GM19467 (cell line): ENCODE measurements around the gene CATSPERZ.

ENCODE experiments used
- ATAC-seq: cut with Tn5 transposase; IDR thresholded peaks from one replicate; pipeline ENCODE4 v1.9.1; 2021; ENCODE audit warnings: mild to moderate bottlenecking, moderate library complexity; ENCODE audit not compliant: unreplicated experiment

CATSPERZ gene

GRCh38 chr11:64263021-64263946 is 36.9 kb upstream of the CATSPERZ start:
- ATAC-seq, result no peak

DNA sequence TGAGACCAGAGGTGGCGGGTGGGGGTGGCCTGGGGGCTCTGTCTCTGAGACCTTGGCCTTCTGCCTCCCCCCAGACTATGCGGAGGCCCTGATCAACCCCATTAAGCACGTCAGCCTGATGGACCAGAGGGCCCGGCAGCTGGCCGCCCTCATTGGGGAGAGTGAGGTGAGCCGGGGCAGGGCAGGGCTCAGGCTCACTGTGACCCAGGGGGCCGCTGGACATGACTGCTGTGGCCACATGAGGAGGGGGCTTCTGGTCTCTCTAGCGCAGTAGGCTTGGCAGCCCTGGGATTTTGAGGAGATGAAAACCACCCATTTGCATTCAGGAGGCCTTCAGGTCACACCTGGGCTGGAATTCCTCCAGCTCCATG is 36.2 kb upstream of the CATSPERZ start:
- no peak for ATAC-seq

DNA sequence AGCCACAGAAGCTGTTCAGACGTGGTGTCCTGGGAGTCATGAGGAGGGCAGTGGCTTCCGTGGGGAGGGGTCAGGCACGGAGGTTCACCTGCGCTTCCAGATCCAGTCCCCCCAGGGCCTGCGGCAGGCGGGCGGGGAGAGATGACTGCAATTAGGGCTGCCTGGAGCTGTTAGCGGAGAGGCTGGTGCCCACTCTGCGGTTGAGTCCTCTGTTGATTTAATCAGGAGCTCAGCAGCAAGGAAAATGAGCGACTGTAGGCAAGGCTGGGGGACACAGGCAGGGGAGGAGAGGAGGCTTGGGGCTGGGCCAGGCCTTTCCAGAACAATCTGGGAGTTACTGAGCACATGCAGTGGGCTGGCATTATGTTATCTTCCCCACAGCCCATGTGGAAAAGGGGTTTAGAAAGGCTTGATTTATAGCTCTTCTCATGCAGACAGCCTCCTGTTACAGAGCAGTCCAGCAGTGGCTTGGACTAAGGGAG is 35.7 kb upstream of the CATSPERZ start:
- no peak for ATAC-seq

GRCh38 chr11:64265176-64266160 is 34.7 kb upstream of the CATSPERZ start:
- no peak for ATAC-seq

GRCh38 chr11:64266339-64266738 is 33.8 kb upstream of the CATSPERZ start:
- no peak for ATAC-seq

DNA sequence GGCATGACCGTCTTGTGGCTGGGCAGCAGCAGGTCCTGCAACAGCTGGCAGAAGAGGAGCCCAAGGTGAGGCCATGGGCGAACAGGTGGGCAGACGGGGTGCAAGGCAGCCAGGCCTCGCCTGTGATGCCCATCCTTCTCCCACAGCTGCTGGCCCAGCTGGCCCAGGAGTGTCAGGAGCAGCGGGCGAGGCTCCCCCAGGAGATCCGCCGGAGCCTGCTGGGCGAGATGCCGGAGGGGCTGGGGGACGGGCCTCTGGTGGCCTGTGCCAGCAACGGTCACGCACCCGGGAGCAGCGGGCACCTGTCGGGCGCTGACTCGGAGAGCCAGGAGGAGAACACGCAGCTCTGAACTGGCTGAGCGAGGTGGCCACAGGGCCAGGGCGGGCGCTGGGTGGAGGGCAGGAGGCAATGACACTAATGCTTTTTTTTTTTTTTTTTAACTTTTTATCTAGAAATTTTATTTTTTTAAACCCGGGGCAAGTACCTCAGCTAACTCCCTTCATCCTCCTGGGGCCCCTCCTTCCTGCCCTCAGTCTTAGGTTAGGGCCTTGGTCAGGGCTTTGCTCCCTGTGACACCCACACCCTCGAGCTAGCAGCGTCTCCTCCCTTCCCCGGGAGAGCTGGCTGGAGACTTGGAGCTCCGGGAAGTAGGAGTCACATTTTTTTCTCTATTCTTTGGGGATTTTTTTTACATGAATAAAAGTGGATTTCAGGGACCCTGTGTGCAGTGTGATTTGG is 32.8 kb upstream of the CATSPERZ start:
- ATAC-seq, result no peak

- no peak for ATAC-seq
These were observed 31.9 kb upstream of the CATSPERZ start for GRCh38 chr11:64268025-64268892.

DNA sequence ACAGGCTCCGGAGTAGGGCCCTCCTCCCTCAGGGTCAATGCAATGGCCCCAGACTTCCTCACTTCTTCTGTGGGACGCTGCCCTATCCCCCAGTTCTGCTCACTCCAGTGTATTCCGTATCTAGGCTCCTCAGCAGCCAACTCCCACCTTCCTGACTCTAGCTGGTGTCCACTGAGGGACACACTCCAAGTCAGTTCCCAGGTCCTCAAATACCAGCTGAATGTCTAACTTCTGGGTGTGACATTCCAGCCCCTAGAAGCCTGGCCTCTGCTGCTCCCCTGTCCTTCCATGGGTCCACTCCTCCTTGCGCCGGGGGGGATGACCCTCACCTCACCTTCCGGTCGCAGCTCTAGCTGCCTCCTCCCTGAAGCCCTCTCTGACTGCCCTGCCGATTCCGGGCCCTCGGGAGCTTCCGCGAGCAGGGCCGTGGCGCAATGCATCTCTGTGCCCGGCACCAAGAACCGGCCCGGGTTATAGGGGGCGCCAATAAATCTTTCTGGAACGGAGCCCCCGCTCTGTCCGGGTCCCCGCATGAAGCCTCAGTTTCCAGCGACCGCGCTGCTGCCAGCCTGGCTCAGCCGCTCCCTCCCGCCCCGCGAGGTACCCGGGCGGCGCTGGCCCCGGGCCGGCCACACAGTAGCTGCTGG is 31.1 kb upstream of the CATSPERZ start:
- ATAC-seq, result peak; percentile 21

DNA sequence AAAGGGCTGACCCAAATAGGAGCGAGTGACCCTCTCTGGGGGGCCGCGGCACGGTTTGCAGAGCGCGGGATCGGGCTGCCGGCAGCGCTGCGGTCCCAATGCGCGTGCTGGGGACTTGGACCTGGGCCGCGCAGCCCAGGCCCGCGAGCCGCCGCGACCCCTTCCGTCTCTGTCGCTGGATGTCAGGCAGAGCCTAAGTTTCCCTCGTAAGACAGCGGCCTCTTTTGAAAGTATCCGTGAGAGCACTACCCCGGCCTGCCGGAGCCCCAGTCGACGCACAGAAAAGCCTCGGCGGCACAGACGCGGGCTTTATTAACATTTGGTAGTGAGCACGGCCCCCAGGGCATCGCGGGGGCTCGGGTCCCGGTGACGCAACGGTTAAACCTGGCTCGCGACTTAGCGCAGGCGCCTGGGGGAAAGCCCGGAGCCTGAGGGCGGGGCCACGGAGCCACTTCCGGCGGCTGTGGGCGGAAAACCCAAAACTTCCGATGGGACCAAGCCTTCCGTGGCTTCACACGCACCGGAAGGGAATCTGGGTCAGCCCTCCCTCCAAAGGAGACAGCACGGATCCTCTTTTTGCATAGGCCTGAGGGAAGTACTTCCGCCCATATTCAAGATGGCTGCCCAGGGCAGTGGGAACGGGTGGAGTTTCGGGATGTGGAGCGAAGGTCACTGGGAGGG is 30.5 kb upstream of the CATSPERZ start:
- peak; percentile 60 for ATAC-seq

DNA sequence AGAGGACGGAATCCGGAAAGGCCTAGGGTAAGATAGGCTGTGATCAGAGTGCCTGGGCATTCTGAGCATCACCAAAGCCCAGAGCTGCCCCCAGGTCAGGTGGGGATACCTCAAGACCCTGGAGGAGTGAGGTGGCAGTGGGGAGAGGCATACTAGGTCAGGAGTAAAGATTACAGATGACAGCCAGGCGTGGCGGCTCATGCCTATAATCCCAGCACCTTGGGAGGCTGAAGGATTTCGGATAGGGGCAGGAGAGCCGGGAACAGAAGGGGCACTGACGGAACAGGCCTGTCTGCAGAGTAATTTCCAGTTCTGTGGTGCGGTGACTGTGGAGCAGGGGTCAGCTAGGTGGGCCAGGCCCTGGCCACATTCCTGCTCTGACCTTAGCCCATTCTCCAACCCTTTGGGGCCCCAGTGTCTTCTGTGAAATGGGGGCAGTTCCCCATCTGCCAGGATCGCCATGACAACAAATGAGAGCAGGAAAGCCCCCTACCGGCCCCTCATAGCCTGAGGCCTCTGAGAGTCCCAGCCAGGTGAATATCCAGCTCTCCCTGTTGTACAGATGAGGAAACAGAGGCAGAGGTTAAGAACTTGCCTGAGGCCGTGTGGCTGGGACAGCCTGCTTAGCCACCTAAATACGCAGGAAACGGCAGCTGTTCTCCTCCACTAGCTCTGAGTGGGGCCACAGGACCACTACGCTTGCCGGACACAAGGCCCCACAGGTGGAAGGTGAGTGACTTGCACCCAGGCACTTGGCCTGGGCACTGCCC is 24.9 kb upstream of the CATSPERZ start:
- no peak for ATAC-seq

- ATAC-seq, result no peak
These were observed 24.3 kb upstream of the CATSPERZ start for GRCh38 chr11:64275841-64276240.

DNA sequence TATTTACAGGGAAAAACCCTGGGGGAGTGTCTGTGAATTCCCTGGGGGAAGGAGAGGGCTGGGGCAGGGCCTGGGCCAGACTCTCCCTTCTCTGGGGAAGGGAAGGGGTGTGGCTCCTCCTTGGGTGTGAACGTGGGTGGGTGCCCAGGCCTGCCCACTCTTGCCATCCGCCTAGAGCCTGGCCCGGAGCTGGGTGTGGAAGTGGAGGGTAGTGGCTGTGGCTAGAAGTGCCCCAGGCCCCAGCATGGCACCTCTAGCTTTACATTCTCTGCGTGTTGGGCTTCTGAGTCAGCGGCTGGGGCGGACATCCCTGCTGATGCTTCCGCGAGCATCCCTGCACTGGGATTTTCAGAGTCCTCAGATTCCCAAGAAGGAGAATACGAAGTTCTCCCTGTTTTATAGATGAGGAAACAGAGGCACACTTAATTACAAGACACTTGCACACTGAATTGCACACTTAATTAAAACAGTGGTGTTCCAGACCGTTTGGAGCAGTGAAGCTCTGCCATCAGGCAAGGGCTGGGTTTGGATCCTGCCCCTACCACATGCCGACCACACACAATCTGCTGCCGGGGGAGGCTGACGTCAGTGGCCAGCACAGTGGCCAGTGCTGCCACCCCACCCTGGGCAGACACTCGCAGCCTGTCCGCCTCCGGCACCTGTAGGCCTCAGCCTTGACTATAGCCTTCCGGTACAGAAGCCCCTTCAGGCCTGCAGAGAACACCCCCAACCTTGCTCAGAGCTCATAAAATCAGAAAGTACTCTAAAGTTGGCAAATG is 23.3 kb upstream of the CATSPERZ start:
- no peak for ATAC-seq

- no peak for ATAC-seq
These were observed 21.5 kb upstream of the CATSPERZ start for GRCh38 chr11:64278576-64279190.

GRCh38 chr11:64281957-64282770 is 18.0 kb upstream of the CATSPERZ start:
- no peak for ATAC-seq

DNA sequence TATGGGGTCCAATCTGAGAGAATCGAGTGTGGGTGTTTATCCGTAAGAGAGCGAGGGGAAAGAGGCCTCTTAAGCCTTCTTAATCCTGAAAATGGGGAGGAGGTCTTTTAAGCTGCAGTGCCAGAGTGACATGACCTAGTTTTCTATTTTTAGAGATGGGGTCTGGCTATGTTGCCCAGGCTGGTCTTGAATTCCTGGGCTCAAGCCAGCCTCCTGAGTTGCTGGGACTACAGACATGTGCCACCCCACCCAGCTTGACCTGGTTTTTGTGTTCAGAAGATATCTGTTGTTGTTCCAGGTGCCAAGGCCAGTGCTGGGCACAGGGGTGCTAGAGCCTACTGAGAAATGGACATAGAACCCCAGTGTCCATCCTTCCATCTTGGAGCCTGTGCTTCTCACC is 17.1 kb upstream of the CATSPERZ start:
- no peak for ATAC-seq
